ENCODE results near the gene CUBN. TPM values are rescaled to one million over a fixed set of nuclear protein-coding genes. Genes with fewer than 3 reads are reported as not detected.

Gene CUBN
- total RNA-seq, 1 donor from 2014 or later: 2.5 TPM

DNA sequence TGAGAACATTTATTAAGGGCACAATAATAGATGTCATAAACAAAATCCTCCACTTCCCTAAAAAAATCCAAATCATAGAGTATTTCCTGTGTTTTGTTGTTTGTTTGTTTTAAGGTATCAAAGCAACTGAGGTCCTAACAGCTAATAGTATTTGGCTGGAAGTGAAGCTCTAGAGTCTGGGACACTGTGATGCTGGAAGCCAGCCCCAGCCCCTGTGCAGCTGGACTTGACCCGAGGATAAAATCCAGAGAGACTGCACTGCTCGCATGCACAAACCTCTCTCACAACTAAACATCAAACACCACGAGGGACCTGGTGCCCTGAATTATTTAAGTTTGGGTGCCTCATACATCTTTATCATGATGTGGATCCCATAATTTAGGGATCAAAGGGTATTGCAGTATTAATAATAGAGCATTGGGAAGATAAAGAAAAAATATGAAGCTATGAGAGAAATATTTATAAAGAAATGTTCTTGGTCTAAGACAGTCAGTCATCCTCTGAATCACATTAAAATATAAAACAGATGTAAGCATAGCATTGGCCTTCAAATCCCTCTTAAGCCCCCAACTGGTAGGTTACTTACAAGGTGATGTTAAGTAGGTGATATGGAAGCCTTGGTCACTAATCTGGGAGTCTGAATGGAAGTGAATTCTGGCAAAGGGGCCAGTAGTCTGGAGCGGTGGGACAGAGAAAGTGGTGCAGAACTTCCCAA is 44.4 kb downstream of the CUBN start:
- Mint-ChIP-seq H3K36me3 (ENCODE audit: low read depth) (peaks cover 15% of the 10 kb centered on the region), H3K9me3 (no peaks in the 10 kb centered on the region), H3K27ac (no peak overlapping the region), H3K27me3 (no peaks in the 10 kb centered on the region), H3K4me1 (no peaks in the 10 kb centered on the region), H3K4me3 (no peak overlapping the region)
- no peak for ATAC-seq (ENCODE audit: low read depth)
- DNase-seq: no peak
- POLR2A ChIA-PET: interaction anchor here (0.7 kb wide), 1 partner anchor 11 kb away, joined by 4 read pairs; no protein-coding TSS in a partner anchor
- TF ChIP-seq, protein P1, sequence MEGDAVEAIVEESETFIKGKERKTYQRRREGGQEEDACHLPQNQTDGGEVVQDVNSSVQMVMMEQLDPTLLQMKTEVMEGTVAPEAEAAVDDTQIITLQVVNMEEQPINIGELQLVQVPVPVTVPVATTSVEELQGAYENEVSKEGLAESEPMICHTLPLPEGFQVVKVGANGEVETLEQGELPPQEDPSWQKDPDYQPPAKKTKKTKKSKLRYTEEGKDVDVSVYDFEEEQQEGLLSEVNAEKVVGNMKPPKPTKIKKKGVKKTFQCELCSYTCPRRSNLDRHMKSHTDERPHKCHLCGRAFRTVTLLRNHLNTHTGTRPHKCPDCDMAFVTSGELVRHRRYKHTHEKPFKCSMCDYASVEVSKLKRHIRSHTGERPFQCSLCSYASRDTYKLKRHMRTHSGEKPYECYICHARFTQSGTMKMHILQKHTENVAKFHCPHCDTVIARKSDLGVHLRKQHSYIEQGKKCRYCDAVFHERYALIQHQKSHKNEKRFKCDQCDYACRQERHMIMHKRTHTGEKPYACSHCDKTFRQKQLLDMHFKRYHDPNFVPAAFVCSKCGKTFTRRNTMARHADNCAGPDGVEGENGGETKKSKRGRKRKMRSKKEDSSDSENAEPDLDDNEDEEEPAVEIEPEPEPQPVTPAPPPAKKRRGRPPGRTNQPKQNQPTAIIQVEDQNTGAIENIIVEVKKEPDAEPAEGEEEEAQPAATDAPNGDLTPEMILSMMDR (IDR thresholded peaks at IDR 0.05): no peak
- intact Hi-C loops (cut with micrococcal nuclease): no loop called here
- CTCF ChIA-PET: no interaction called here

DNA sequence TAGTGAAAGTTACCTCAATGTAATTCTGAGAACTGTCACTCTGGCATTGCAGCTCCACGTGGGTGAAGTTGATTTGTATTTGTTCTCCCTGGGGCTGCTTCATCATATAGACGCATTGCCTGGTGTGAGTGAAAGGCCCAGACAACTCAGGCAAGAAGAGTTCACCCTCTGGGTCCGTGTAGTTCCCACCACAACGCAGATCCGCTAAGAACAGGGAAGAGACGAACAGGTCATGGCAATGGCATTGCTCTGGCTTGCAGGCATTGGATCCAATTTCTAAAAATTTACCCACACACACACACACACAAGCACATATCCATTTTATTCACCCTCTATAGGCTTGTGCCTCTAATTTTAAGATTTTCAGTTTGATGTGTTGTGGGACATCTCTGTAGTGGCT is 45.4 kb downstream of the CUBN start:
- Mint-ChIP-seq H3K36me3 (ENCODE audit: low read depth) (peaks cover 19% of the 10 kb centered on the region), H3K4me1 (no peaks in the 10 kb centered on the region), H3K4me3 (no peak overlapping the region), H3K27ac (no peak overlapping the region), H3K27me3 (no peaks in the 10 kb centered on the region), H3K9me3 (no peaks in the 10 kb centered on the region)
- TF ChIP-seq, protein P1 (IDR thresholded peaks at IDR 0.05): no peak
- DNase-seq (no peak), ATAC-seq (ENCODE audit: low read depth) (no peak)
- intact Hi-C loops (cut with micrococcal nuclease): no loop called here
- ChIA-PET CTCF (no interaction called here), POLR2A (no interaction called here)

DNA sequence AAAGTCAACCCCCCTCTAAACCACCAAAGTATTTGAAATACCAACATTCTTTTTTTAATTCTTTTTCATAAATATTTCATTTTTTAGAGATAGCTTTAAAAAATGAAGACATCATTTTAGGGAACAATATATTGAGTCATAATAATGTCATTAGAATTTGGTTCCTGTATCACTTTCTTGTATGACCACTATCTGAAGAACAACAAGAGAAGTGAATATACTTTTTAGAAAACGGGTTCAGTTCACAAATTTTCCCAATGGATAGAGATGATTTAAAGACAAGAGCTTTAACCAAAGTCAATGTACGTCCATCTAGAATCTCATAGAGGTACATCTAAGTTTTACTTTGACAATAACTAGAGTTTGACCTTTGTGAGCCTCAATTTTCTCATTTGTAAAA is 48.2 kb downstream of the CUBN start:
- no peak for ATAC-seq (ENCODE audit: low read depth)
- POLR2A ChIA-PET: no interaction called here
- no peak overlapping the region for H3K27ac Mint-ChIP-seq

DNA sequence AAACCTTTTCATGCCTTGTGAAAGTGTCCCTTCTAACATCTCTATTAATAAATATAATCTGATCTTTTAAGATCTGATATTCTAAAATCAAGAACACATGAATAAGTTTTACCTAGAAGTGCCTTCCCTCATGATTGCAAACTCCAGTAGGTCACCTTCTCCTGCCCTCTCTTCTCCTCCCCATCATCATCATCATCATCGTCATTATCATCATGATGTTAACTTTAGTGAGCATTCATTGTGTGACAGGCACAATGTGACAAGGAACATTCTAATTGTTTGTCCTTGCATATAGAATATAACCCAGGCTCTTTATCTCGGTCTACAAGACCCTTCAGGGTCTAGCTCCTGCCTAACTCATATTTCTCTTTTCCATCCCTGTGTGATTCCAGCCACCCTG is 51.7 kb downstream of the CUBN start:
- CTCF ChIA-PET: no interaction called here
- Mint-ChIP-seq H3K9me3 (no peaks in the 10 kb centered on the region), H3K27ac (no peak overlapping the region), H3K36me3 (ENCODE audit: low read depth) (peaks cover 7% of the 10 kb centered on the region), H3K27me3 (no peaks in the 10 kb centered on the region), H3K4me1 (no peaks in the 10 kb centered on the region), H3K4me3 (no peak overlapping the region)
- TF ChIP-seq, protein P1 (IDR thresholded peaks at IDR 0.05): no peak
- intact Hi-C loops (cut with micrococcal nuclease): no loop called here
- POLR2A ChIA-PET: no interaction called here
- DNase-seq (no peak), ATAC-seq (ENCODE audit: low read depth) (no peak)

More for the DNA sequence above, 48.2 kb downstream of the CUBN start:
- intact Hi-C loops (cut with micrococcal nuclease): no loop called here
- H3K9me3 Mint-ChIP-seq: no peaks in the 10 kb centered on the region
- CTCF ChIA-PET: no interaction called here
- no peaks in the 10 kb centered on the region for H3K27me3 Mint-ChIP-seq
- TF ChIP-seq, protein P1 (IDR thresholded peaks at IDR 0.05): no peak
- peaks cover 19% of the 10 kb centered on the region for H3K36me3 Mint-ChIP-seq (ENCODE audit: low read depth)
- H3K4me3 Mint-ChIP-seq: no peak overlapping the region
- DNase-seq: no peak
- H3K4me1 Mint-ChIP-seq: no peaks in the 10 kb centered on the region

DNA sequence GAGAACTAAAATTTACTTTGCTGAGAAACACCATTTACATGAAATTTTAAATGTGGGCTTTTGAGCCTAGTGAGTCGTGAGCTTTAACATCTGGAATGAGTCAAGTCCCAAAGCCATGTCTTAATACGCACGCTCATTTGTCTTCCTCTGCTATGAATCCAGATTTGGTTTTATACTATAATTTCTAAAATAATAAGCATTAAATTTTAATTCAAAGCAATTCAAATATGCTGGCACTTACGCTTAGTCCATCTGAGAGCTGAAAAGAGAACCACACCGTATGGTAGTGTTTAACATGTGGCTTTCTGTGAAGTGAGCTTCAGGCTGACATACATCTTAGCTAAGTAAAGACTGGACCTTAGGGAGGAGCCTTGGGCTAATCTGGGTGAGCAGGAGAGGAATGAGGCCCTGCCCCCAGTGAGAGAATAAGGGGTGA is 52.2 kb downstream of the CUBN start:
- Mint-ChIP-seq H3K4me3 (no peak overlapping the region), H3K36me3 (ENCODE audit: low read depth) (peaks cover 4% of the 10 kb centered on the region), H3K9me3 (no peaks in the 10 kb centered on the region), H3K27me3 (no peaks in the 10 kb centered on the region), H3K27ac (no peak overlapping the region), H3K4me1 (no peaks in the 10 kb centered on the region)
- DNase-seq (no peak), ATAC-seq (ENCODE audit: low read depth) (no peak)
- TF ChIP-seq, protein P1 (IDR thresholded peaks at IDR 0.05): no peak
- POLR2A ChIA-PET: no interaction called here
- CTCF ChIA-PET: no interaction called here
- intact Hi-C loops (cut with micrococcal nuclease): no loop called here

All from activated B cell treated with CpG ODN at 0.5 μM for 24 hours (primary cell).